Erythroblast (primary cell): Measurements from ENCODE around the gene SGK1.

Source experiments
- GATA1 ChIP-seq: IDR thresholded peaks from 2 replicates; pipeline ENCODE4 v1.6.1; 2011; ENCODE audit warnings: low read depth, mild to moderate bottlenecking, control low read depth, low read length, moderate library complexity
- POLR2A ChIP-seq: IDR thresholded peaks from 2 replicates; pipeline ENCODE4 v1.6.1; 2011; ENCODE audit warnings: mild to moderate bottlenecking, low read length

- TF ChIP-seq POLR2A = no peak
- no peak for TF ChIP-seq GATA1
Observed at GRCh38 chr6:134128146-134128545, 189.8 kb downstream of the SGK1 start.
